Effector memory CD4-positive, alpha-beta T cell (primary cell): ENCODE results near the gene TMCC1.

ENCODE experiments used
- DNase-seq, 3 donors: peaks; one replicate each; pipeline ENCODE4 v3.0.0-alpha.2; 2020
- H3K27ac ChIP-seq: 2 replicates; pipeline ENCODE4 v1.7.0; 2013; ENCODE audit warnings: mild to moderate bottlenecking, low read length, moderate library complexity; ENCODE audit not compliant: insufficient read depth, poor library complexity, severe bottlenecking
- H3K27me3 ChIP-seq: replicated peaks from 2 replicates; pipeline ENCODE4 v1.7.0; 2013; ENCODE audit warnings: mild to moderate bottlenecking, low read length; ENCODE audit not compliant: insufficient read depth, control insufficient read depth, poor library complexity, severe bottlenecking
- H3K36me3 ChIP-seq: 2 replicates; pipeline ENCODE4 v1.7.0; 2013; ENCODE audit warnings: mild to moderate bottlenecking, low read length, moderate library complexity; ENCODE audit not compliant: control insufficient read depth, insufficient read depth
- H3K4me1 ChIP-seq: 2 replicates; pipeline ENCODE4 v1.7.0; 2013; ENCODE audit warnings: low read length, mild to moderate bottlenecking; ENCODE audit not compliant: control insufficient read depth, insufficient read depth, poor library complexity, severe bottlenecking
- H3K4me3 ChIP-seq: 2 replicates; pipeline ENCODE4 v1.7.0; 2013; ENCODE audit warnings: low read length, low read depth, mild to moderate bottlenecking; ENCODE audit not compliant: insufficient read depth, poor library complexity, severe bottlenecking
- H3K9me3 ChIP-seq: 2 replicates; pipeline ENCODE4 v1.7.0; 2013; ENCODE audit warnings: mild to moderate bottlenecking, low read length, moderate library complexity; ENCODE audit not compliant: control insufficient read depth

The TMCC1 gene

DNA sequence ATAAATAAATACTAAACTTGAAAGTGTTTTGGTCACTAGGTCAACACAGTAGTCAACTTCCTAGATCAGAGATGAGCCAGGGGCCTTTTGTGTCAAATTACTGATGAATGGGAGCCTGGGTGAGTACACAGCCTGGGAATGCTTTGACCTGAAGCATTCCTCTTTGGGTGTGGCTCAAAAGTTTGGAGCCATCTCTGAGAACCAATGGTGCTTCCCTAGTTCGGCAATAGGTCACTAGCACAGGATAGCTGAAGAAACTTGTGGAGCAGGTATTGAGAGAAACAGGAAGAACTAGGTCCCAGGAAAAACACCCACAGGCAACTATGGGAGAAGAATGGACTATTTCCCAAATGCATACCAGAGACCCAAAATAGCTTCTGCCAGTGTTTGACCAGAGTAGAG, 230.5 kb downstream of the TMCC1 start:
- H3K4me3 ChIP-seq: no peak overlapping the region
- H3K9me3 ChIP-seq: no peaks in the 10 kb centered on the region
- H3K4me1 ChIP-seq: no peaks in the 10 kb centered on the region
- DNase-seq: no peak
- no peak overlapping the region for H3K27ac ChIP-seq
- H3K27me3 ChIP-seq: no peaks in the 10 kb centered on the region
- no peaks in the 10 kb centered on the region for H3K36me3 ChIP-seq

DNA sequence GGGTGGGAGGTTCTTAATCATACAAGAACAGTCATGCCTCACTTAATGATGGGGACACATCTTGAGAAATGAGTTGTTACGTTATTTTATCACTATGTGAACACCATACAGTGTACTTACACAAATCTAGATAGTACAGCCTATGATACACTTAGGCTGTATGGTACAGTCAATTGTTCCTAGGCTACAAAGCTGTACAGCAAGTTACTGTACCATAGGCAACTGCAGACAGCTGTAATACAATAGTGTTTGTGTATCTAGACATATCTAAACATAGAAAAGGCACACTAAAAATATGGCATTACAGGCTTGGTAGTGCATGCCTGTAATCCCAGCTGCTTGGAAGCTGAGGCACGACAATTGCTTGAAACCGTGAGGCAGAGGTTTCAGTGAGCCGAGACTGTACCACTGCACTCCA, 231.3 kb downstream of the TMCC1 start:
- no peak for DNase-seq
- Histone ChIP-seq H3K4me1 (no peaks in the 10 kb centered on the region), H3K9me3 (no peaks in the 10 kb centered on the region), H3K27me3 (no peaks in the 10 kb centered on the region), H3K36me3 (no peaks in the 10 kb centered on the region), H3K4me3 (no peak overlapping the region), H3K27ac (no peak overlapping the region)

DNA sequence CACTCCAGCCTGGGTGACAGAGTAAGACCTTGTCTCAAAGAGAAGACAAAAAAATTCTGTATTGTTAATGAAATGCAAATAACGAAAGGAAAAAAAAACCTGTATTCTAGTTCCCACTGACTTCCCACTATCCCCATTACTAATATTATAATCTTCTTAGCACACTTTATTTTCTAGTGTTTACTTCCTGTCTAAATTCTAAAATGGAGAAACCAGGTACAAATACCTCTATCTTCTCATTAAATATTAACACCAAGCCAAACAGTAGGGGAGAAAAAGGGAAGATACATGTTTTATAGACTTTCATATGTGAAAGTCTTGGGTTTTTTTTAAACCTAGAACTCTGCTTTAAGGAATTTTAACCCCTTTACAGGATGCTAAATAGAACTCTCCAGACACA, 231.7 kb downstream of the TMCC1 start:
- H3K4me3 ChIP-seq: no peak overlapping the region
- H3K27me3 ChIP-seq: no peaks in the 10 kb centered on the region
- H3K27ac ChIP-seq: no peak overlapping the region
- H3K4me1 ChIP-seq: no peaks in the 10 kb centered on the region
- H3K36me3 ChIP-seq: no peaks in the 10 kb centered on the region
- H3K9me3 ChIP-seq: no peaks in the 10 kb centered on the region
- no peak for DNase-seq

DNA sequence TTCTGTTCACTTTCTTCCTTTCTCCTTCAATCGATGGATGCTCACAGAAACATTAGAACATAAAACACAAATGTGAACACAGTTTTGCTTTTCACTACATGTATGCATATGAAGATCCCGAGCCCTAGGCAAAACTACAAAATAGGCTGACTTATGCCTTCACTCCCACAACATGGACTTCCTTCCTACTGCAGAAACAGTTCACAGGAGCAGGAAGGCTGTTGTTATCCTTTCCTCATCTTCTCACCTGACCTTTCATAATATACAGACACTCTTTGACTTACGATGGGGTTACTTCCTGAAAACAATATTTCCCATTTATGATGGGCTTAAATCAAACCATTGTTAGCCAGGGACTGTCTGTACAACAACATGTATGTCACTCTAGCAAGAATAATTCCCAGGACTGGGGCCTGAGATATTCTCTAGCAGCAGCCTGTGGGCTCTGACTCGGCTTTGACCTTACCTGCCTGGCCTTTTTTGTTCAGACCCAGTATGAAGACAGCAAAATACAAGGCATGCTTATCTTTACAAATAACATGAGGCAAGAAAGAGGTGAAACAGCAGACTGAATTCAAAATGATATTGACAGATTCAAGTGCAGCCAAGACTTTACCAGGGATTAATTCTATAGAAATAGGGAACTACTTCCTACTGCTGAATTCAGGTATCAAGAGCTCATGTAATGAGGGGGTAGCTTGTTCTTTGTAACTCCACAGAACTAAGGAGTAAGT, 235.2 kb downstream of the TMCC1 start:
- no peaks in the 10 kb centered on the region for H3K36me3 ChIP-seq
- no peak for DNase-seq
- no peak overlapping the region for H3K4me3 ChIP-seq
- no peaks in the 10 kb centered on the region for H3K27me3 ChIP-seq
- no peak overlapping the region for H3K27ac ChIP-seq
- no peaks in the 10 kb centered on the region for H3K4me1 ChIP-seq
- H3K9me3 ChIP-seq: no peaks in the 10 kb centered on the region

DNA sequence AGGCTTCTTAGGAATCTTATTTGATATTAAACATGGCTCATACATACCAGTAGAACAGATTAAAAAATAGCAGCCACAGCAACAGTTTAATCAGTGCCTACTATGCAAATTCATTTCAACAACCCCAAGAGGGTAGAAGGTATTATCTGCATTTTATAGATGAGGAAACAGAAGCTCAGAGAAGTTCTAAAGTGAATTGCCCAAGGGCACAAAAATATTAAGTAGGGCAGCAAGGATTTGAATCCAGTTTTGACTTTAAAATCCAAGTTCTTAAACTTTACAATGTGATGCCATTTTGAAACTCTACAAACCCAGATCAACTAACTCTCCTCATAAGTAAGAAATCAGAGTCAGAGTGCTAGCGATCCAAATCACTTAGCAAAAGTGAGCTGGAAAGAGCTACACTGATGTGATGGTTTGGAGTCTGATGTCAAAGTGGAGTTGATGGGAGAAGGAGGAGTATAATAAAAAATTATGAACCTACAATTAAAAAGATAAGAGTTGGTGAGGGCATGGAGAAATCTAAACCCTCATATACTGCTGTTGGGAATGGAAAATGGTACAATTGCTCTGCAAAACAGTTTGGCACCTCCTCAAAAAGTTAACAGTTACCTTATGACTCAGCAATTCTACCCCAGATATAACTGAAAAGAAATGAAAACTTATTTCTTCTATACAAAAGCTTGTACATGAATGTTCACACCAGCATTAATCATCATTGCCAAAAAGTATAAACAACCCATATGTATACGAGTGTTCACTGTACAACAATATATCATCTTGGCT, 236.1 kb downstream of the TMCC1 start:
- DNase-seq: no peak
- Histone ChIP-seq H3K27me3 (no peaks in the 10 kb centered on the region), H3K27ac (no peak overlapping the region), H3K9me3 (no peaks in the 10 kb centered on the region), H3K36me3 (no peaks in the 10 kb centered on the region), H3K4me1 (no peaks in the 10 kb centered on the region), H3K4me3 (no peak overlapping the region)

DNA sequence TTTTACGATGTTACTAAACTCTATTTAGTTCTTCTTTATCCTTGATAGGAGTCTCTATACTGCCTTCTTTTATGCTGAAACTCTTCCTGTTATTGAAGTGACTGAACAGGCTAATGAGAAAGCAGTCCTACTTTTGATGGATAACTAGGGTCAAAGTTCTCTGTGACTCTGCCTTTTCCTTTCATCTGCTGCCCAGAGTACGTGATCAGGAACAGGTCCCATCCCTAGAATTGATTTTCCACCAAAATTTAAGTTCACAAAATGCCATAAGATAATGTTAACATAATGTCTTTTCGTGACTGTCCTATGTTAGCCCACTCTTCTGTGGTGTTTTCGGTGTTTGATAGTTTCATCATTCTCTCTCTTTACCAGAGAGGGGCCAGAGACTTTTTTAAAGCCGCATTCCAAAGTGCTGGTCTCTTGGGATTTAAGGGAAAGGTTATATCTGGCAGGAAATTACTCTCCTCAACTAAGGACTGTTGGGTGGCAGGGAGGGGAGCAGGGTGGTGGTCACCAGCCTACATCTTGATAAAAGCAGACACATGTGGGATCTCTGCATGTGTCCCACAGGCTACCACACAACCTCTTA, 236.8 kb downstream of the TMCC1 start:
- Histone ChIP-seq H3K36me3 (no peaks in the 10 kb centered on the region), H3K9me3 (no peaks in the 10 kb centered on the region), H3K4me3 (no peak overlapping the region), H3K4me1 (no peaks in the 10 kb centered on the region), H3K27me3 (no peaks in the 10 kb centered on the region), H3K27ac (no peak overlapping the region)
- DNase-seq: no peak

DNA sequence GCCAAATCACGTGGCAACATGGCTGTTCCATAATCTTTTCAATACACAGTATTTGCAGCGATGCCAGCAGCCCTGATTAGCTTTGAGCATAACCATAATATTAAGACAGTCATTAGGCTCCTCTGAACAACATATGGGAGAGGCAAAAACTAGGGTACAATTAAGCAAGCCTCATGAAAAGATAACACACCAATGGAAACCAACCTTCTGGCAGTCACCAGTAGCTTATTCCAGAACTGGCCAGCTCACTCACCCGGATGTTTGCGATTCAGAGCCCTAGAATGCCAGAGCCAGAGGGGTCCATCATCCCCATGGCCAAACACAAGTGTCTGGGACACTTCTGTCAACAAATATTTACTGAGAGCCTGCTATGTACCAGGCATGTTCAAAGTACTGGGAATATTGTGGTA, 238.2 kb downstream of the TMCC1 start:
- DNase-seq: no peak
- H3K27me3 ChIP-seq: no peaks in the 10 kb centered on the region
- no peaks in the 10 kb centered on the region for H3K4me1 ChIP-seq
- no peak overlapping the region for H3K27ac ChIP-seq
- no peaks in the 10 kb centered on the region for H3K9me3 ChIP-seq
- no peaks in the 10 kb centered on the region for H3K36me3 ChIP-seq
- no peak overlapping the region for H3K4me3 ChIP-seq

DNA sequence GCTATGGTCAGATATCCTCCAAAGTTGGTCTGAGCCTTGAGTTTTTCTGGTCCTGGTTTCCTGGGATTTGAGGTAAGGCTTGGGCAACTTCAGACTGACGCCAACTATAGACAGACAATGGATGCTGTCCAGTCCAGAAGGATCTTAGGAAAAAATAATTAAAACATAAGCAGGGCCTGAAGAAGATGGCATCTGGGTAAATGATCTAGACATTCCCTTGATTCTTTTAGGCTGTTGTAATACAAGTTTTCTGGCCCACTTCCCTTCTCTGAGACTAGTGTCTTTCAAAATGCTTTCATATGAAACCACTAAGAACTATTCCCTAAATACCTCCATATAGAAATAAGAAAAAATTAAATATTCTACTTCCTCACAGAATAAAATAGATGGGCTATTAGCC, 239.4 kb downstream of the TMCC1 start:
- Histone ChIP-seq H3K36me3 (no peaks in the 10 kb centered on the region), H3K9me3 (no peaks in the 10 kb centered on the region), H3K4me3 (no peak overlapping the region), H3K4me1 (no peaks in the 10 kb centered on the region), H3K27me3 (no peaks in the 10 kb centered on the region), H3K27ac (no peak overlapping the region)
- no peak for DNase-seq

DNA sequence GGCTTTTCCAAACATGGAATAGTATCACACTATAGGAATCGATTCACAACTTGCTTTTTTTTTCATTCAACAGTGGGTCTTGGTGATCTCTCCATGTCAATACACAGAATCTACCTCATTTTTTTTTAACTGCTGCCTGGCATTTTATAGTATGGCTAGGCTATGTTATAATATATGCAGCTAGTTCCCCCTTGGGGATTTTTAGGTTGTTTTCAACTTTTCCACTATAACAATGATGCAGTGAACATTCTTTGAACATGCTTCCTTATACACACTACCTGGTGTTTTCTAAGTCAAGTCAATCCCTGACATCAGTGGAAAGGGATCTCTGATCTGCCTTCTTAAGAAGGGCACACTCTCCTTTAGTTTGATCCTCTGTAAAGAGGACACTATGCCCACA, 240.5 kb downstream of the TMCC1 start:
- no peak overlapping the region for H3K27ac ChIP-seq
- H3K4me3 ChIP-seq: no peak overlapping the region
- H3K36me3 ChIP-seq: no peaks in the 10 kb centered on the region
- H3K27me3 ChIP-seq: no peaks in the 10 kb centered on the region
- DNase-seq: no peak
- H3K9me3 ChIP-seq: no peaks in the 10 kb centered on the region
- no peaks in the 10 kb centered on the region for H3K4me1 ChIP-seq
